ENCODE results near the gene PRRT1. TPM values are rescaled to one million over a fixed set of nuclear protein-coding genes. Genes with fewer than 3 reads are reported as not detected.

PRRT1 gene
- total RNA-seq, result 0.14 and 0.18 TPM in 2 replicates

GRCh38 chr6:32151863-32152768 is at the start of gene PRRT1:
Gene PRRT1 (minus strand): TSS chr6:32151939. CDS start chr6:32151827, 112 bp downstream.

GRCh38 chr6:32192608-32193039 is 40.9 kb upstream of the PRRT1 start, which contains the start of gene GPSM3:
Gene GPSM3 (minus strand): TSS chr6:32192643. CDS start chr6:32192513, 130 bp downstream.

GRCh38 chr6:32190054-32190851 is 38.5 kb upstream of the PRRT1 start, which contains the start of gene PBX2:
Gene PBX2 (minus strand): TSS chr6:32190202. CDS start chr6:32189915, 287 bp downstream.

GRCh38 chr6:32184084-32184640 is 32.4 kb upstream of the PRRT1 start, which contains the start of gene AGER:
Gene AGER (minus strand): TSS chr6:32184253. CDS start chr6:32184222, 31 bp downstream.

GRCh38 chr6:32177788-32178546 is 26.2 kb upstream of the PRRT1 start, which contains the start of gene RNF5:
Gene RNF5 (plus strand): TSS chr6:32178405. CDS start chr6:32178512, 107 bp downstream.

GRCh38 chr6:32175711-32176475 is 24.2 kb upstream of the PRRT1 start, which contains the start of gene AGPAT1:
Gene AGPAT1 (minus strand): TSS chr6:32176084. CDS start chr6:32171496, 4,588 bp downstream.

GRCh38 chr6:32164295-32164694 is 12.6 kb upstream of the PRRT1 start, which contains the start of gene EGFL8:
Gene EGFL8 (plus strand): TSS chr6:32164595. CDS start chr6:32166166, 1,571 bp downstream.

GRCh38 chr6:32153564-32154513 is 2.1 kb upstream of the PRRT1 start, which contains the start of gene PPT2:
Gene PPT2 (plus strand): TSS chr6:32154141. CDS start chr6:32154595, 454 bp downstream.

GRCh38 chr6:32127717-32128592 is 23.8 kb downstream of the PRRT1 start, which contains the start of gene ATF6B:
Gene ATF6B (minus strand): TSS chr6:32128246. CDS start chr6:32128207, 39 bp downstream.

GRCh38 chr6:32109114-32109764 is 42.5 kb downstream of the PRRT1 start, which contains the start of gene TNXB:
Gene TNXB (minus strand): TSS chr6:32109338. CDS start chr6:32098198, 11,140 bp downstream.

Other genes with a start within 250 kb of the PRRT1 start
- gene ZBTB12, start 249.9 kb downstream of the PRRT1 start, total RNA-seq, result 3.8 and 7.2 TPM in 2 replicates
- gene C2, start 224.2 kb downstream of the PRRT1 start, total RNA-seq, result 5.4 and 8.4 TPM in 2 replicates
- 46.1 and 61.2 TPM in 2 replicates for gene CFB, start 205.8 kb downstream of the PRRT1 start, total RNA-seq
- gene NELFE, start 193.0 kb downstream of the PRRT1 start, total RNA-seq, result 87.3 and 111 TPM in 2 replicates
- 54.3 and 84.7 TPM in 2 replicates for gene SKIC2, start 192.8 kb downstream of the PRRT1 start, total RNA-seq
- 11.4 and 12.5 TPM in 2 replicates for gene DXO, start 179.8 kb downstream of the PRRT1 start, total RNA-seq
- gene C4A, start 169.9 kb downstream of the PRRT1 start, total RNA-seq, result 7.3 and 11.3 TPM in 2 replicates
- 5.5 and 9.3 TPM in 2 replicates for gene C4B, start 137.1 kb downstream of the PRRT1 start, total RNA-seq
- not detected in 2 replicates for gene CYP21A2, start 113.5 kb downstream of the PRRT1 start, total RNA-seq
- gene TNXB, start 42.6 kb downstream of the PRRT1 start, total RNA-seq, result 91.2 and 144 TPM in 2 replicates
- gene ATF6B, start 23.7 kb downstream of the PRRT1 start, total RNA-seq, result 10.8 and 11.6 TPM in 2 replicates
- 5.3 and 5.8 TPM in 2 replicates for gene FKBPL, start 21.7 kb downstream of the PRRT1 start, total RNA-seq
- 50.2 and 67.4 TPM in 2 replicates for gene PPT2, start 2.2 kb upstream of the PRRT1 start, total RNA-seq
- gene EGFL8, start 12.7 kb upstream of the PRRT1 start, total RNA-seq, result 0.57 and 1.2 TPM in 2 replicates
- 20.9 and 29.5 TPM in 2 replicates for gene AGPAT1, start 24.1 kb upstream of the PRRT1 start, total RNA-seq
- gene RNF5, start 26.5 kb upstream of the PRRT1 start, total RNA-seq, result 15.9 and 20.3 TPM in 2 replicates
- gene AGER, start 32.3 kb upstream of the PRRT1 start, total RNA-seq, result 0.14 and 0.37 TPM in 2 replicates
- 19.2 and 24.8 TPM in 2 replicates for gene PBX2, start 38.3 kb upstream of the PRRT1 start, total RNA-seq
- gene GPSM3, start 40.7 kb upstream of the PRRT1 start, total RNA-seq, result 0.74 and 0.85 TPM in 2 replicates
- 0.85 and 1.2 TPM in 2 replicates for gene NOTCH4, start 72.1 kb upstream of the PRRT1 start, total RNA-seq
- not detected in 2 replicates for gene TSBP1, start 220.0 kb upstream of the PRRT1 start, total RNA-seq